Glutamatergic neuron (in vitro differentiated cells): ENCODE data around the gene COG7. TPM values are rescaled to one million over a fixed set of nuclear protein-coding genes. Genes with fewer than 3 reads are reported as not detected.

Experiments
- DNase-seq: peaks from one replicate; pipeline ENCODE4 v3.0.0; 2022
- H3K27ac Mint-ChIP-seq: one replicate; pipeline ENCODE4 v1.8.0; 2020; ENCODE audit warnings: mild to moderate bottlenecking, mixed read lengths, inconsistent platforms; ENCODE audit not compliant: unreplicated experiment
- H3K27me3 Mint-ChIP-seq: one replicate; pipeline ENCODE4 v1.8.0; 2020; ENCODE audit warnings: mild to moderate bottlenecking, moderate library complexity, mixed read lengths, inconsistent platforms; ENCODE audit not compliant: unreplicated experiment
- H3K36me3 Mint-ChIP-seq: one replicate; pipeline ENCODE4 v1.8.0; 2020; ENCODE audit warnings: mild to moderate bottlenecking, mixed read lengths, inconsistent platforms; ENCODE audit not compliant: unreplicated experiment
- H3K4me1 Mint-ChIP-seq: one replicate; pipeline ENCODE4 v1.8.0; 2020; ENCODE audit warnings: mild to moderate bottlenecking, low read depth, mixed read lengths, inconsistent platforms; ENCODE audit not compliant: unreplicated experiment
- H3K4me3 Mint-ChIP-seq: one replicate; pipeline ENCODE4 v1.8.0; 2020; ENCODE audit warnings: mild to moderate bottlenecking, mixed read lengths, inconsistent platforms; ENCODE audit not compliant: unreplicated experiment
- H3K9me3 Mint-ChIP-seq: one replicate; pipeline ENCODE4 v1.8.0; 2020; ENCODE audit warnings: mild to moderate bottlenecking, moderate library complexity, mixed read lengths, inconsistent platforms; ENCODE audit not compliant: unreplicated experiment
- total RNA-seq: library from RNA; stranded (reverse); fragmentation: NEBNext Ultra II Directional; extraction: Animal tissue kit (Norgen Biotek cat#: 25700); gene quantifications from one replicate; pipeline ENCODE4 v1.2.1, GENCODE V29; 2021; ENCODE audit not compliant: unreplicated experiment
- TF ChIP-seq, protein P1 (sequence below): fragments of 200-600 bp; sonication (generic); IDR thresholded peaks from one replicate; pipeline ENCODE4 v1.5.0; 2021; ENCODE audit not compliant: partially characterized antibody, unreplicated experiment

COG7 gene
- total RNA-seq, 1 donor from 2014 or later: 12.7 TPM

DNA sequence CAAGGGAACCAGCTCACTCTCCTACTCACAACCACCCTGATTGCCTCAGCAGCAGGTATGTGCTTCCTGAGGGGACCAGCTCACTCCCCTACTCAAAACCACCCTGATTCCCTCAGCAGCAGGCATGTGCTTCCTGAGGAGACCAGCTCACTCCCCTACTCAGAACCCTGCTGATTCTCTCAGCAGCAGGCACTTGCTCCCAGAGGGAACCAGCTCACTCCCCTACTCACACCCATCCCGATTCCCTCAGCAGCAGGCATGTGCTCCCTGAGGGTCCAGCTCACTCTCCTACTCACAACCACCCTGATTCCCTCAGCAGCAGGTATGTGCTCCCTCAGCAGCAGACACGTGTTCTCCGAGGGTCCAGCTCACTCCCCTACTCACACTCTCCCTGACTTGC is 26.1 kb upstream of the COG7 start:
- no peak for DNase-seq
- H3K4me1 Mint-ChIP-seq: no peaks in the 10 kb centered on the region
- TF ChIP-seq, protein P1, sequence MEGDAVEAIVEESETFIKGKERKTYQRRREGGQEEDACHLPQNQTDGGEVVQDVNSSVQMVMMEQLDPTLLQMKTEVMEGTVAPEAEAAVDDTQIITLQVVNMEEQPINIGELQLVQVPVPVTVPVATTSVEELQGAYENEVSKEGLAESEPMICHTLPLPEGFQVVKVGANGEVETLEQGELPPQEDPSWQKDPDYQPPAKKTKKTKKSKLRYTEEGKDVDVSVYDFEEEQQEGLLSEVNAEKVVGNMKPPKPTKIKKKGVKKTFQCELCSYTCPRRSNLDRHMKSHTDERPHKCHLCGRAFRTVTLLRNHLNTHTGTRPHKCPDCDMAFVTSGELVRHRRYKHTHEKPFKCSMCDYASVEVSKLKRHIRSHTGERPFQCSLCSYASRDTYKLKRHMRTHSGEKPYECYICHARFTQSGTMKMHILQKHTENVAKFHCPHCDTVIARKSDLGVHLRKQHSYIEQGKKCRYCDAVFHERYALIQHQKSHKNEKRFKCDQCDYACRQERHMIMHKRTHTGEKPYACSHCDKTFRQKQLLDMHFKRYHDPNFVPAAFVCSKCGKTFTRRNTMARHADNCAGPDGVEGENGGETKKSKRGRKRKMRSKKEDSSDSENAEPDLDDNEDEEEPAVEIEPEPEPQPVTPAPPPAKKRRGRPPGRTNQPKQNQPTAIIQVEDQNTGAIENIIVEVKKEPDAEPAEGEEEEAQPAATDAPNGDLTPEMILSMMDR: no peak
- no peak overlapping the region for H3K4me3 Mint-ChIP-seq
- peaks cover 2% of the 10 kb centered on the region for H3K9me3 Mint-ChIP-seq
- no peaks in the 10 kb centered on the region for H3K36me3 Mint-ChIP-seq
- H3K27ac Mint-ChIP-seq: no peak overlapping the region
- H3K27me3 Mint-ChIP-seq: no peaks in the 10 kb centered on the region

DNA sequence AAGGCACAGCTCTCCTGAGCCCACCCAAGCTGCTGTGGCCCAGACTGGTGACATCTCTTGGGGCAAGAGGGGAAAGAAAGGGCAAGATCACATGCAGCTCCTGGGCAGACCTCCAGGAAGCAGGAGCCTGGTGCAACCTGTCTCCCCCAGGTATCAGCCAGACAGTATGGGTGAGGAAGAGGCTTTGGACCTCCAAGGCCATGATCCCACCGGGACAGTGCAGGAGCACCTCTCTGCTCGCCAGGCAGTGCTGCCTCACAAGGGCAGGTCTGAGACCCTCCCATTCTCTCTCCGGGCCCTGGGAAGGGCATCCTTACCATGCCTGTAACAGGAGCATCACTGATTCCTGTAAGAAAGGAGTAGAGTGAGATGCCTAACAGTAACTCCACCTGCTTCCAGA is 25.6 kb upstream of the COG7 start:
- Mint-ChIP-seq H3K27me3 (no peaks in the 10 kb centered on the region), H3K27ac (no peak overlapping the region), H3K9me3 (peaks cover 2% of the 10 kb centered on the region), H3K4me3 (no peak overlapping the region), H3K4me1 (no peaks in the 10 kb centered on the region), H3K36me3 (no peaks in the 10 kb centered on the region)
- TF ChIP-seq, protein P1: no peak
- DNase-seq: no peak

DNA sequence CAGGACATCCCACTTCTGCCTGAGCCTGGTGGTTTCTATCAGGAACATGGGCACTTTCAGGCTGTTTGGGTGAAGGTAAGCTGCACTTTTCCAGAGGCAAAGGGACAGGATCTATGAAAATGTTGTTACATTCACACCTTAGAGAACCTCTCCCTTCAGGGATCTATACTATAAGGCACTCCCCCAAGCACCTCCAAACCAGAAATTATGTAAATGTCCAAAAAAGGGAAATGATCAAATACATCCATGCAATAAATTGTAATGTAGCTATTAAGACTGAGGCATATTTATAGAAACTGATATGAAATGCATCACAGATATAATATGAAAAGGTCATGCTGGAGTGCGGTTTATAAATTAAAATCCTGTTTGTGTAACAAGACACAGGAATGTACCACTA is 23.3 kb upstream of the COG7 start:
- H3K36me3 Mint-ChIP-seq: no peaks in the 10 kb centered on the region
- no peaks in the 10 kb centered on the region for H3K27me3 Mint-ChIP-seq
- H3K4me3 Mint-ChIP-seq: no peak overlapping the region
- no peak for DNase-seq
- peaks cover 2% of the 10 kb centered on the region for H3K9me3 Mint-ChIP-seq
- H3K4me1 Mint-ChIP-seq: no peaks in the 10 kb centered on the region
- no peak overlapping the region for H3K27ac Mint-ChIP-seq
- TF ChIP-seq, protein P1: no peak

DNA sequence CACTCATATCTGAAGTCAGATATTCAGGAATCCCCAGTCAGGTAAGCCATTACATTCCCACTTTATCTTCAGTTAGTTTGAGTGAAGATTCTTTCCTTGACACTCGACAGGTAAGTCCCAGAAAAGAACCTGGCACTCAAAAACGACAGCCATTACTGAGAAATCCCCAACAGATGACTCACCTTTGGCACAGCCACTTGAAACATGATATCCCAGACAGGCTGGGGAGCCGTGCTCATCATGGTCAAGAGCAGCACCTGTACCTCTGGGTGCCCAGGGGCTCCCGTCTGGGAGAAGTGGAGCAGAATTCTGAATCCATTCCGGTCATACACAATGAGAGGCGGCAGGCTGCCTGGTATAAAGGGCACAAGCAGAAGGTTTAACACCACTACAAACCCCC is 16.8 kb upstream of the COG7 start:
- no peak for DNase-seq
- H3K4me3 Mint-ChIP-seq: no peak overlapping the region
- peaks cover 2% of the 10 kb centered on the region for H3K9me3 Mint-ChIP-seq
- peaks cover 2% of the 10 kb centered on the region for H3K27me3 Mint-ChIP-seq
- H3K27ac Mint-ChIP-seq: no peak overlapping the region
- H3K36me3 Mint-ChIP-seq: no peaks in the 10 kb centered on the region
- H3K4me1 Mint-ChIP-seq: no peaks in the 10 kb centered on the region
- TF ChIP-seq, protein P1: no peak

DNA sequence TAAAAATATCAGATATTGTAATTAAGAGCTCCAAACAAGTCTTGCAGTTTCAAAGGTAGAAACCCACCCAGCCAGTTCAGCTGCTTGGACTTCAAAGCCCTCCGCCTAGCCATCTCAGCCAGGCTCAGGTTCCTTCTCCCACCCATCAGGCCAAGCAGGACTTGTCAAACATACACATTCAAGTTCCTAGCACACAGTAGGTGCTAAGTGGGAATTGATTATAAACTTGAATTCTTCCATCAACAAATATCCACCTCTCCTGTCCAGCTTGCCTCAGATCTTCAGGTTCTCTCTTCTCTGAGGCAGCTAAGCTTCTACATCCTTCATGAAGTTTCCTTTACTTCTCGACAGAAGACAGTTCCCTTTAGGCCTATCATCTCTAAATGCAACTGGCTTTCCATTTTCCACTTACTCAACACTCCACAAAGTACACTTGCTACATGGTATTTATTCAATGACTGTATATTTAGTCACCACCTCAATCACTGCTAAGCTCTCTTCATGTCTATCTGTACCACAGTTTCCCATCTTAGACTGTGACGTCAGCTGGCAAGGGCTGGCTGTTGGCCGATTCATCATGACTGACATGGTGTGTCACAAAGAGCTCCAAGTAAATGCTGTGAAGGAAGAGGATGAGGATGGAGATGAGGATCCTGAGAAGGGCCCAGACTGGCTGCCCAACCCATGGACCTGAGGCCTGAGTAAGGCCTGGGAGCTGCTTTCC is 13.3 kb upstream of the COG7 start:
- TF ChIP-seq, protein P1: no peak
- H3K27me3 Mint-ChIP-seq: peaks cover 2% of the 10 kb centered on the region
- H3K36me3 Mint-ChIP-seq: no peaks in the 10 kb centered on the region
- no peak for DNase-seq
- H3K9me3 Mint-ChIP-seq: peaks cover 2% of the 10 kb centered on the region
- no peak overlapping the region for H3K27ac Mint-ChIP-seq
- H3K4me1 Mint-ChIP-seq: no peaks in the 10 kb centered on the region
- H3K4me3 Mint-ChIP-seq: no peak overlapping the region
